GM10248 (cell line): ENCODE data around the gene FAAP20.
A peak's percentile ranks its signal among the peaks of the same experiment; 100 is the strongest.

ENCODE experiments used
- CTCF ChIA-PET: fragments of 300-600 bp; sonication (Branson Sonifier 250); formaldehyde crosslinking; extraction: SDS; loops from one replicate; lab custom pipeline; 2021; ENCODE audit warnings: antibody characterized with exemption; lab: Yijun Ruan, JAX
- POLR2A ChIA-PET: fragments of 350-650 bp; sonication (Branson Sonifier 250); formaldehyde crosslinking; extraction: SDS; loops from one replicate; lab custom pipeline; 2020; ENCODE audit warnings: antibody characterized with exemption; lab: Yijun Ruan, JAX
- DNase-seq: peaks from one replicate; pipeline ENCODE4 v3.0.0; 2012; ENCODE audit errors: extremely low spot score
- TF ChIP-seq, protein P1 (sequence below): IDR thresholded peaks from 2 replicates; pipeline ENCODE4 v1.5.1; 2012; ENCODE audit warnings: mild to moderate bottlenecking, low read depth; ENCODE audit errors: extremely low read depth, missing control alignments, control extremely low read depth

The FAAP20 gene

DNA sequence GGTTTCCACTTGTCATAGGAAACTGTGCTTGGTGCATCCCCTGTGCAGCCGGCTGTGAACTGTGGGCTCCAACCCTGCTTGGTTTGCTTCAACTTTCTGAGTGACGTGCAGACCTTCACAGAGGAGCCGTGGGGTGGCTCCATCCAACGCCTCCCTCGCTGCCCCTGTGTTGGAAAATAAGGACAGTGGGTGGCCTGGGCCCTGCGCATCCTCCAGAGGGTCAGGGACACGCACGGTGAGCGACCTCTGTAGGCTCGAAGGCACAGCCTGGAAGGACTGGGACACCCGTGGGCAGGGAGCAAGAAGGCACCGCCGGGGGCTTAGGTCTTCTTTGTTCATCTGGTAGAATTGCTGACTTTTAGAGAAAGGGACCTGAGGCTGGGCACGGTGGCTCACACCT lies 6.5 kb upstream of the FAAP20 start:
- TF ChIP-seq, protein P1, sequence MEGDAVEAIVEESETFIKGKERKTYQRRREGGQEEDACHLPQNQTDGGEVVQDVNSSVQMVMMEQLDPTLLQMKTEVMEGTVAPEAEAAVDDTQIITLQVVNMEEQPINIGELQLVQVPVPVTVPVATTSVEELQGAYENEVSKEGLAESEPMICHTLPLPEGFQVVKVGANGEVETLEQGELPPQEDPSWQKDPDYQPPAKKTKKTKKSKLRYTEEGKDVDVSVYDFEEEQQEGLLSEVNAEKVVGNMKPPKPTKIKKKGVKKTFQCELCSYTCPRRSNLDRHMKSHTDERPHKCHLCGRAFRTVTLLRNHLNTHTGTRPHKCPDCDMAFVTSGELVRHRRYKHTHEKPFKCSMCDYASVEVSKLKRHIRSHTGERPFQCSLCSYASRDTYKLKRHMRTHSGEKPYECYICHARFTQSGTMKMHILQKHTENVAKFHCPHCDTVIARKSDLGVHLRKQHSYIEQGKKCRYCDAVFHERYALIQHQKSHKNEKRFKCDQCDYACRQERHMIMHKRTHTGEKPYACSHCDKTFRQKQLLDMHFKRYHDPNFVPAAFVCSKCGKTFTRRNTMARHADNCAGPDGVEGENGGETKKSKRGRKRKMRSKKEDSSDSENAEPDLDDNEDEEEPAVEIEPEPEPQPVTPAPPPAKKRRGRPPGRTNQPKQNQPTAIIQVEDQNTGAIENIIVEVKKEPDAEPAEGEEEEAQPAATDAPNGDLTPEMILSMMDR: no peak
- CTCF ChIA-PET: interaction anchor here (9.6 kb wide), 1 partner anchor 180 kb away, joined by 182 read pairs; no protein-coding TSS in a partner anchor
- no peak for DNase-seq
- POLR2A ChIA-PET: no interaction called here

DNA sequence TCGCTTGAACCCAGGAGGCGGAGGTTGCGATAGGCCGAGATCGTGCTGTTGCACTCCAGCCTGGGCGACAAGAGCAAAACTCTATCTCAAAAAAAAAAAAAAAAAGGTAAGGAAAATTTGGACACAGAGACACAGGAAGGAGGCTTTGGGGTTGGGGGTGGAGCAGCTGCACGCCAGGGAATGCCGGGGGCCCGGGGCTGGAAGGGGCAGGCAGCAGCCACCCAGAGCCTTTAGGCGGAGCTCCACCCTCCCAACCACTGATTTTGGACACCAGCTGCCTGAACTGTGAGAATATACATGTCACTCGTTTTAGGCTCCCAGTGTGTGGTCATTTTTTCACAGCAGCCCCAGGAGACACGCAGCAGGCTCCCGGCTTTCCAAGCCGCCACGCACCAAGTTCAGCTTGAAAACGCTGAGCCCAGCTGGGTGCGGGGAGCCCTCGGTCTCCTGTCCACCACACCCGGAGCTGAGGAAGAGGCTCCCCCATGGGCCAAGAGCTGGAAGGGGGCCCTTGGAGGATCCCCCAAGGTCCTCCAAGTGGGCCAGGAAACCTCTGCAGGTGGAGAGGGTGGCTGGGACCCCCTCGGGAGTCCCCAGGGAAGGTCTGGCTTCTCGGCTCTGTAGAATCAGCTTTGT lies 5.9 kb upstream of the FAAP20 start:
- TF ChIP-seq, protein P1: no peak
- DNase-seq: no peak
- POLR2A ChIA-PET: no interaction called here
- CTCF ChIA-PET: interaction anchor here (1.5 to 9.6 kb wide), 3 partner anchors 180 to 347 kb away, joined by 3 to 182 read pairs (median 4); no protein-coding TSS in a partner anchor

DNA sequence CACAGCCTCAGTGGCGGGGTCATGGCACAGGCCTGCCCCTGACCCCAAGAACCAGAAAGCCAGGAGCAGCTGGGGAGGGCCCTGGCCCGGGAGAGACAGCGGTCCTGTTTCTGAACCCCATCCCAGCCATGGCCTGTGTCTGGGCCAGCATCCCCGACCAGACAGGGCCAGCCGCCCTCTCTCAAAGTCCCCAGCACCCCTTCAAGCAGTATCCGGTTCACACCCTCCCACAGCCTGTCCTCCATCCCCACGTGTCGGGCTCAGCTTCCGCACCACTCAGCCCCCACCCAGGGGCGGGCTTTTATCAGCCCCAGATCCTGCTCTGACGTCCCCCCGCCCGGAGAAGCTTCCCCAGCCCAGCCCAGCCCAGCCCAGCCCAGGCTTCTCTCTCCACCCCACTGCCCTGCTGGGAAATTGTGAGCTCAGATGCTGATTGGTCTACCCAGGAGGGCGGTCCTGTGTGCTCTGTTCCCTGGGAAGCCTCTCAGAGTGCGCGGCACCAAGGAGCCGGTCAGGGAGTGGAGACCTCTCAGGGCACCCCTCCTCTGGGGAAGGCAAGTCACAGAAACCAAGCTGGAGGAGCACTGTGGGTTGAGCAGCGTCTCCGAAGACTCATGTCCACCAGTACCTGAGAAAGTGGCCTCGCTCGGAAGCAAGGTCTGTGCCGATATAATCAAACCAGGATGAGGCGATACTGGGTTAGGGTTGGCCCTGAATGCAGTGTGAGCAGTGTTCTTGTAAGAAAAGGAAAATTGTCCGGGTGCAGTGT lies 4.7 kb upstream of the FAAP20 start:
- TF ChIP-seq, protein P1: no peak
- DNase-seq: peak; percentile 87
- ChIA-PET CTCF (interaction anchor here (1.2 to 9.6 kb wide), 4 partner anchors 116 to 348 kb away, joined by 3 to 182 read pairs (median 4); no protein-coding TSS in a partner anchor), POLR2A (interaction anchor here (0.6 kb wide), 1 partner anchor 348 kb away, joined by 5 read pairs; no protein-coding TSS in a partner anchor)

DNA sequence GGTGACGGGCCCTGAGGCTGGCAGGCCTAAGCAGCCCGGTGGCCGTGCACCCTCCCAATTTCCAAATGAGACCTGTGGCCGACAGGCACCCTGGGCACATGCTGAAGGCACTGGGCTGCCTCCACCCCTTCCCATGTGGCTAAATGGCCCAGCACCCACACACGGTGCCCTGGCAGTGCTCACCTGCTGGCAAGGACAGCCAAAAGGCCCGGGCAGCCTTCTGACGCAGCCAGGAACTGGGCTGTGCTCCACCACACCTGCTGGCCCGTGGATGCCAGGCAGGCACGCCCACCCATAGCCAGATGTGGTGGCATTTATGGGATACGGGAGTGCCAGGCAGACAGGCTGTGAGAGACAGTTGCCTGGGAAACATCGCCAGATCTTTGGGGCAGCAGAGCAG lies 4.0 kb upstream of the FAAP20 start:
- TF ChIP-seq, protein P1: no peak
- POLR2A ChIA-PET: no interaction called here
- CTCF ChIA-PET: interaction anchor here (1.2 to 9.6 kb wide), 3 partner anchors 117 to 349 kb away, joined by 3 to 182 read pairs (median 4); no protein-coding TSS in a partner anchor
- no peak for DNase-seq

DNA sequence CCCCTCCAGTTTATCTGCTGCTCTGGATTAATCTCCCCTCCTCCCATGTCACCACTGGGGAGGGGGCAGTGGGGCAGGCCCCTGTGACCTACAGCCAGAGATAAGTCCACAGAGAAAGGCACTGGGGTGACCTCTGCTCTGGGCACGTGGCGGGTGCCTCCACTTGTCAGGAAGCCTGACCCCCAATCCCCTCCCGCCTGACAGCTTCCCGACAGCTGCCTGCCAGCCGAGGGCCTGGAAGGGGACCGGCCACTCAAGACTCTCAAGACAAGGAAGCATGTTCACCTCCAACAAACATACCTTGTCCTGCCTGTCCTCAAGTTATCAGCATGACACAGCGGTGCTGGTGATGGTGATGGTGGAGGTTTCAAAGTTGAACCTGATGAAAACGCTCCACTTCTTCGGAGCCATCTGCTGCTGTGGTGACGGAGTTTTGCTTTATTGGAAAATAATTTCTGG lies 3.2 kb upstream of the FAAP20 start:
- POLR2A ChIA-PET: no interaction called here
- no peak for DNase-seq
- CTCF ChIA-PET: interaction anchor here (1.4 to 9.6 kb wide), 3 partner anchors 183 to 217 kb away, joined by 3 to 182 read pairs (median 4); partner anchors contain the start of genes MORN1 and RER1
- TF ChIP-seq, protein P1: no peak
